NCI-H446 treated with DMSO at 0.1 percent for 48 hours (cell line): ENCODE measurements around the gene GJC2.
"Not testable (repeated sequence)": the region's sequence is repeated elsewhere in the genome, so short reads cannot be mapped to it uniquely, and the experiment has no call there.

Experiments used
- DNase-seq: peaks from one replicate; lab custom pipeline; 2025; lab: John Stamatoyannopoulos, UW

The GJC2 gene

GRCh38 chr1:228173528-228174481 lies 24.1 kb downstream of the GJC2 start:
- not testable (repeated sequence) for DNase-seq

- no peak for DNase-seq
Measured at GRCh38 chr1:228174482-228175315, 25.0 kb downstream of the GJC2 start.

- DNase-seq = no peak
Measured at GRCh38 chr1:228175316-228176023, 25.7 kb downstream of the GJC2 start.

GRCh38 chr1:228176024-228176395 lies 26.3 kb downstream of the GJC2 start:
- no peak for DNase-seq

GRCh38 chr1:228176461-228177182 lies 26.9 kb downstream of the GJC2 start:
- no peak for DNase-seq

GRCh38 chr1:228177183-228177475 lies 27.4 kb downstream of the GJC2 start:
- no peak for DNase-seq

GRCh38 chr1:228177721-228178710 lies 28.3 kb downstream of the GJC2 start:
- DNase-seq = no peak

GRCh38 chr1:228178737-228179684 lies 29.3 kb downstream of the GJC2 start:
- no peak for DNase-seq

- no peak for DNase-seq
Measured at GRCh38 chr1:228180271-228180958, 30.7 kb downstream of the GJC2 start.

GRCh38 chr1:228180959-228181644 lies 31.4 kb downstream of the GJC2 start:
- DNase-seq = no peak

GRCh38 chr1:228181645-228182034 lies 31.9 kb downstream of the GJC2 start:
- DNase-seq = no peak

- no peak for DNase-seq
Measured at GRCh38 chr1:228182296-228183030, 32.7 kb downstream of the GJC2 start.

- DNase-seq = no peak
Measured at GRCh38 chr1:228184152-228184551, 34.4 kb downstream of the GJC2 start.

GRCh38 chr1:228185641-228185965 lies 35.9 kb downstream of the GJC2 start:
- DNase-seq = no peak

GRCh38 chr1:228188249-228188648 lies 38.5 kb downstream of the GJC2 start:
- DNase-seq = not testable (repeated sequence)

GRCh38 chr1:228190182-228190581 lies 40.5 kb downstream of the GJC2 start:
- DNase-seq = no peak

- no peak for DNase-seq
Measured at GRCh38 chr1:228190778-228191177, 41.0 kb downstream of the GJC2 start.

- DNase-seq = no peak
Measured at GRCh38 chr1:228194436-228194835, 44.7 kb downstream of the GJC2 start.
